NCI-H446 treated with DMSO at 0.1 percent for 48 hours (cell line): Measurements from ENCODE around the gene WDR43.
A peak's percentile ranks its signal among the peaks of the same experiment; 100 is the strongest.

Experiments
- DNase-seq: peaks from one replicate; lab custom pipeline; 2025; lab: John Stamatoyannopoulos, UW

WDR43 gene

DNA sequence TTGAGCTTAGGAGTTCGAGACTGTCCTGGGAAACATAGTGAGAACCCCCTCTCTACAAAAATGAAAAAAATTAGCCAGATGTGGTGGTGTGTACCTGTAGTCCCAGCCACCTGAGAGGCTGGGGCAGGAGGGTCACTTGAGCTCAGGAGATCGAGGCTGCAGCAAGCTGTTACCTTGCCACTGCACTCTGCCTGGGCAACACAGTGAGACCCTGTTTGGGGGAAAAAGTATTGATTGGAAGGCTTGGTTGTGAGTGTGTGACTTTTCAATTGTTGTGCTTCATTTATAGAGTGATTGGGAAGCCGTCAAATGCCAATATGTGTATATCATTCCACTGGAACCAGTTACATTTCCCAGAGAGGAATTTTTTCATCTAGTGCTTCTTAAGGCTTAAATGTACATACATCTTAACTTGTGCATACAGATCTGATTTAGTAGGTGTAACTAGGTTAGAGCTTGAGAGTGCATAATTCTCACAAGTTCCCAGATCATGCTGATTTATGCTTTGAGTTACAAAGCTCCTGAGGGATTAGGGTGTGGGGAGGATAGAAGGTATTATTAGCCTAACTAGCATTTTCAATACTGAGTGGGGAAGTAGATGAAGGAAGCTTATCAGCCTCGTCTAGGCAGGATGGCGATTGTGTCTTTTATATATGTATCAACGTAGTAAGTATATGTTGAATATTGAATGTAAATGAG is 15.3 kb downstream of the WDR43 start:
- no peak for DNase-seq

DNA sequence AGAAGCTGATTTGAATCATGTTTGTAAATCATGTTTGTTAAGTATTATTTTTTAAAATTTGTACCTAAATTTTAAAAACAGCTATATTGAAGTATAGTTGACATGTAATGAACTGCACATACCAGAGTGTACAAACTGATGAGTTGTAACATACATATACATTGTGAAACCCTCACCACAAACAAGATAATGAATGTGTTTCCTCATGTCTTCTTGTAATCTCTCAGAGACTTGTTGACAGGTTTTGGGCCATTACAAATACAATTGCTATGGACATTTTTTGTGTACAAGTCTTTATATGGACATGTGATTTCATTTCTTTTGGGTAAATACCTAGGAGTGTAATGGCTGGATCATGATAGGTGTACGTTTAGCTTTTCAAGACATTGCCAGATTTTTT is 21.5 kb downstream of the WDR43 start:
- DNase-seq: no peak

DNA sequence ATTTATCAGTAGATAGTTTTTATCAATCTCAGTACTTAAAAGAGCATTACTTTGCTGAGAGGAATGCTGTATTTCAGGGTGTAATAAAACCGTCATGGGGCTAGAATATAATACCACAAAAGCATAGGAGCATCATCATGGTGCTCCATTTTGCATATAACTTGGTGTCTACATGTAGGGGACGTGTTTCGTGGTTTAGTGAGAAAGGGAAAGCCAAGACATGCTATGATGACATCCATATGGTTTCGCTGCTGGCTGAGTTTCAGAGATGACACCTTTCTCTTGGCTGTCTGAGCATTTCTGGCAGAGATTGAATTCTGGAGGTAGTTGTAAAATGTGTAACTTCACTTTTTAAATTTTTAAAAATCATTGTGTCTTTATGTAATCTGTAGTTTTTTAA is 32.4 kb downstream of the WDR43 start:
- no peak for DNase-seq

DNA sequence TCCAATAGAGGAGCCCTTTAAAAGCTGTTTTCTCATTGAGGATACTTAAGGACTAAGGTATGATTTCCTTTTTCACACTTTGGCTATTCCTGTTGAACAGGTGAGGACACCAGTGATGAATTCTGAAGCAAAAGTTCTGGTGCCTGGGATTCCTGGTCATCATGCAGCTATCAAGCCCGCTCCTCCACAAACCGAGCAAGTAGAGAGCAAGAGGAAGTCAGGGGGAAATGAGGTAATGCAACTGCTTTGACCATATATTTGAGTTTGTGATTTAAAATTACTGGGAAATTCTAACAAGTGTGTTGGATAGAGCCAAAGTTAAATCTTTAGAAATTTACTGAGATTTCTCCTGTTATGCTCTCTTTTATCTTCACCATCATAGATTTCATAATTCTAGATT is 33.0 kb downstream of the WDR43 start:
- DNase-seq: no peak

DNA sequence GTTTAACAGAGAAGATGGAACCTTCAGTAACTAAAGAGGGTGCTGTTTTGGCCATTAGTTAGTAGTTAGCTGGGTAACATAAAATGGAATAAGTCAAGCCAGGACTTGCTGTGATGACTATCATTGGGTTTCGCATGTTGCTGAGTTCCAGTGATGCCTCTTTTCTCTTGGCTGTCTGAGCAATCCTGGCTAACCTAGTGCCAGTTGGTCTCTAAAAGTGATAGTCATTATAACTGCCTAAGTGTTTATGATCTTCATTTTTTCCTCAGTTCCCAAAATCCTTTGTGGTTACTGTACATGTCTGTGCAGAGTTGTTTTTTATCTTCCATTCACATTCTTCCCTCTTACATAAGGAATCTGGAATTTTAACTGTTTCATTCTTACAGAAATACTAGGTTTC is 33.4 kb downstream of the WDR43 start:
- no peak for DNase-seq

DNA sequence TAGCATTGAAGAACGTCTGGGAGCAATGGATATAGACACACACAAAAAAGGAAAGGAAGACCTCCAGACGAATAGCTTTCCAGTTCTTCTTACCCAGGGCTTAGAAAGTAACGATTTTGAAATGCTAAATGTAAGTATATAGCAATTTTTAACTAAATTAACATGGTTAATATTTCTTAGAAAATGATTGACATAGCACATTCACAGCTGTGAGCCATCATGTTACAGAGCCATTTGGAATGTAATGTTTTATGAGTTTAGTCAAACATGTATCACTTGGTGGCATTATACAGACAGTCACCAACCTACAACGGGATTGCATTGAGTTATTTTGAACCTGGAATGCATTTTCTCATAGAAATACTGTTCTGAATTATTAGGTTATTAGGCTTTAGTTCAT is 35.1 kb downstream of the WDR43 start:
- no peak for DNase-seq

DNA sequence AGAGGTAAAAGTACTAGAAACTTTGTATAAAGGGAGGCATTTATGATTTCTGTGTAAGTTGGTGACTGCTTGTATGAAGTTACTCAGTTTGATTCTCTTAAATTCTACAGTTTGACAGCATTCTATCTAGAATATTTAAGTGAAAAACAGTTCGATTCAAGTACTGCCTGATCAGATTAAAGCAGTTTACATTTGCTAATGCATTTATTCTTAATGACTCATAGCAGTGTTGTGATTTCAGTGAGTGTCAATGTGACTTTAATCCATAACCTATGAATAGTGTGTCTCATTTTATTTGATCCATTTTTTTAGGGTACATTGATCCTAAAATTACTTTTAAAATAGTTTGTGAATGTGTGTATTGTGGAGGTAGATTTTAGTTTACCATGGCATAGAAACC is 35.7 kb downstream of the WDR43 start:
- DNase-seq: no peak

DNA sequence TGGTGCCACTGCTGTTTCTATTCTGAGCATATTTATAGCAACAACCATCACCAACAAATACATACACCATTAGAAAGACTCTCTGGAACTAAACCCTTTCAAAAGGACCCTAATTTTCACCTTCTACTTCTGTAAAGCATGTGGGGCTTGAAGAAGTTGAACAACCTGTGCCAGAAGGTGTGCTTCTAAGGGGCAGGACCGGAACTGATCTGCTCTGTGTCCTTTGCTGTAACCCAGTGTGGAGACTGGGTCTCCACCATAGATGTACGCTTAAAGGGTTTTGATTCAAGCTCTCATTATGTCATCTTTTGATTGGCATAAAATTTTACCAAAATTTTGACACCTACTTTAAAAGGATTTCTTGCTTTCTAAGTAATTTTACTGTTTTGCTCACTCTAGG is 40.3 kb downstream of the WDR43 start:
- no peak for DNase-seq

DNA sequence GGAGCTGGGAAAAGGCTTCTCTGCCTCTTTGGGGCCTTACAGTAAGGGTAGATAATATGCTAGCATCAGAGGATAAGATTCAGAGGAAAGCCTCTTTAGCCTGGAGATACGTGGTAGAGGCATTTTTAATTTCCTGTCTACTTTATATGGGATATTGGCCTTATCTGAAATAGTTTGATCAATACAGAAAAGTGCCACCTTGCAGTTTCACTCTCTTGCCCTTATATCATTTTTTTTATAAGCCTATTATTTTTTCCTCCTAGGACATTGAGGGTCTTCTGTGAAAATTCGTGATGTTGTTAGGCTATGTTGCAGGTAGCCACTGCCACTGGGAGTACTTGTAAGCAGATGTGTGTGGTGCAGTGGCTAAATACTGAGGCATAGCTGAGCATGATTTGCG is 46.5 kb downstream of the WDR43 start:
- no peak for DNase-seq

DNA sequence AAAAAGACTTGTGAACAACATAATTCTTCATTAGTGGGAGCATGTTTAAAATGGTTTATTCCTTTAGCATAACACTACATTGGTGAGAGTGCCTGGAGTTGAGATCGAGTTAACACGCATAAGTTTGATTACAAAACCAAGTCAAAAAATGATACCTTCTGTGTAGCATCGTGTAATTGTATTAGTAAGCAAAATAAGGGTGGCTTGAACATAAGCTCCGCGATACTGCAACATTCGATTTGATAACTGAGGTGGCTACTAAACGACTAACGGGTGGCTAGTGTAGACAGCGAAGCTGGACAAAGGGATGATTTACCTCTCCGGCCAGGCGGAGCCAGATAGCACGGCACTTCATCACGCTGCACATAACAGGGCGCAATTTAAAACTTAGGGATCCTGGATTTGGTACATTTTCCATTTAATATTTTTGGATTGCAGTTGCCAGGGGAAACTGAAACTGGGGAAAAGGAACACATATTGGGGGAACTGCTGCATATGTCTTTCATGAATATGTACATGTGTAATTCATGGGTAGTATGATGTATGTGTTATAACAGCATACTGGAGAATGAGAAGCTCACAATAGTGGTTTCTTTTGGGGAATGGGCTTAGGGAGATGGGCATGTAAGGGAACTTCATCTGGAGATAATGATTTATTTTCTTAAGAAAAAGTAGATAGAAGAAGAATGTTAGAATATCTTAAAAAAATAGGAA is 50.2 kb downstream of the WDR43 start:
- no peak for DNase-seq

DNA sequence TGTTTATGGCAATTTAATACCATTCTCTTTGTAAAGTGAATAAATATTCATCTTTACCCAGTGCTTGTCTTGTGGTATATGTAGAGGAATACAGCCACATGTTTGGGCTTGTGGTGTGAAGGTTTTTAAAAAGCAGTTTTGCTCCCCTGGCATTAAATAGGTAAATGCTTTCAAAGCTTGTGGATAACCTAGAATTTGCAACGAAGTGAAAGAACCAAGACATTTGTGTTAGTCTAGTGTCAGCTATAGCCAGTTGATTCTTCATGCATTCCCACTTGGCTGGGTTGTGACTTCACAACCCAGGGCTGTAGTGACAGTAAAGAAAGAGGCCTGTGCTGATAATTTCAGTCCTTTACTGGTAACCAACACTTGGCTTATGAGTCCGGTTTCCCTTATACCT is 53.7 kb downstream of the WDR43 start:
- DNase-seq: no peak

DNA sequence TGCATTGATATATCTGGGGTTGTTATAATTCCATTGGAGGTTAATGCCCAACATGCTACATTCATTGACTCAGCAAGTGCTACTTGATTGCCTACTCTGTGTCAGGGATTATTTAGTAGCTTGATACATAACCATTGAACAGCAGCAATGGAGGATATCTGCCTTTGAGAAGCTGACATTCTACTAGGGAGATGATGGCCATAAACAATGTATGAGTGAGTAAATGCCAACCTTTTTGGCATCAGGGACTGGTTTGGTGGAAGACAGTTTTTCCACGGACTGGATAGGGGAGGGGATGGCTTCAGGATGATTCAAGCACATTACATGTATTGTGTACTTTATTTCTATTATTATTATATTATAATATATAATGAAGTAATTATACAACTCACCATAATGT is 54.7 kb downstream of the WDR43 start:
- no peak for DNase-seq

DNA sequence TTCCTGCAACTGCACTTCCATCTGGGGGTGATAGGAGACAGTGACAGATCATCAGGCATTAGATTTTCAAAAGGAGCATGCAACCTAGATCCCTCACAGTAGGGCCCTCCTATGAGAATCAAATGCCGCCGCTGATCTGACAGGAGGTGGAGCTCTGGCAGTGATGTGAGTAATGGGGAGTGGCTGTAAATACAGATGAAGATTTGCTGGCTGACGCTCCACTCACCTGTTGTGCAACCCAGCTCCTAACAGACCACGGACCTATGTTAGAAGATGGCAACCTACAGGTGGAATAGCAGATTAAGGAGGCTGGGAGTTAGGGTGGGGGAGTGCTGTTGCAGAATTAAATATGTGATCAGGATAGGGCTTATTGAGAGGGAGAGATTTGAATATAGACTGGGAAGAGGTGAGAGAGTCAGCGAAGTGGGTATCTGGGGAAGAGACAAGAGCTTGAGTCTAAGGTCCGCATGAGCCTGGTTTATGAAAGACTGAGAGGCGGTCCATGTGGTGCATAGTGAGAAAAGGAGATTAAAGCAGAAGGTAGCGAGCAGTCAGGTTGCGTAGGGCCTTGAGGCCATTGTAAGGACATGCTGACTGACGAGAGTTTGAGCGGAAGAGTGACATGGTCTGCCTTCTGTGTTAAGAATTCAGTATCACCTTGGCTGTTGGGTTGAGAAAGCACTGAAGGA is 55.3 kb downstream of the WDR43 start:
- DNase-seq: no peak

DNA sequence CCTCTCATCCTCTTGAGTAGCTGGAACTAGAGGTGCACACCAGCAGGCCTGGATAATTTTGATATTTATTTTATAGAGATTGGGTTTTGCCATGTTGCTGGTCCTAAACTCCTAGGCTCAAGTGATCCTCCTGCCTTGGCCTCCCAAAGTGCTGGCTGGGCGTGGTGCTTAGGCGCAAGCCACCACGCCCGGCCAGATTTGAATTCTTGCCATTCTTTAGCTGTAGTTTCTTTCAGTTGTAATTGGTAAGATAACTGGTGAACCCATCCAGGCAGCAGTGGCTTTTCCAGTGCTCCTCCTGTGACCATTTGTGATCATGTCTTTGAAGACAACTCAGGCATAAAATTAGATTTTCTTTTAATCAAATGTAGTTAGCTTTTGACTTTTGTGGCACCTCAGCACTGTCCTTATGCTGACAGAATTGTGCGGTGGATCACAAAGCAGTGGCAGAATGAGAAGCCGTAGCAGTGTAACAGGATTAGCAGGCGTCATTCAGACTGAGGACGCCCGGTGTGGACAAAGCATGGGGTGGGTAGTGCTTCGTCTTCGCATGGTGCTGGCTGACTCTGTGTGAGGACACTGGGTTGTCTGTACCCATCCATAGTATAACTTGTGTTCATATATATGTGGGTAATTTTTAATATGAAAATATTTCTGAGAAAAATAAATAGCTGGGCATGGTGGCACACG is 56.6 kb downstream of the WDR43 start:
- no peak for DNase-seq

DNA sequence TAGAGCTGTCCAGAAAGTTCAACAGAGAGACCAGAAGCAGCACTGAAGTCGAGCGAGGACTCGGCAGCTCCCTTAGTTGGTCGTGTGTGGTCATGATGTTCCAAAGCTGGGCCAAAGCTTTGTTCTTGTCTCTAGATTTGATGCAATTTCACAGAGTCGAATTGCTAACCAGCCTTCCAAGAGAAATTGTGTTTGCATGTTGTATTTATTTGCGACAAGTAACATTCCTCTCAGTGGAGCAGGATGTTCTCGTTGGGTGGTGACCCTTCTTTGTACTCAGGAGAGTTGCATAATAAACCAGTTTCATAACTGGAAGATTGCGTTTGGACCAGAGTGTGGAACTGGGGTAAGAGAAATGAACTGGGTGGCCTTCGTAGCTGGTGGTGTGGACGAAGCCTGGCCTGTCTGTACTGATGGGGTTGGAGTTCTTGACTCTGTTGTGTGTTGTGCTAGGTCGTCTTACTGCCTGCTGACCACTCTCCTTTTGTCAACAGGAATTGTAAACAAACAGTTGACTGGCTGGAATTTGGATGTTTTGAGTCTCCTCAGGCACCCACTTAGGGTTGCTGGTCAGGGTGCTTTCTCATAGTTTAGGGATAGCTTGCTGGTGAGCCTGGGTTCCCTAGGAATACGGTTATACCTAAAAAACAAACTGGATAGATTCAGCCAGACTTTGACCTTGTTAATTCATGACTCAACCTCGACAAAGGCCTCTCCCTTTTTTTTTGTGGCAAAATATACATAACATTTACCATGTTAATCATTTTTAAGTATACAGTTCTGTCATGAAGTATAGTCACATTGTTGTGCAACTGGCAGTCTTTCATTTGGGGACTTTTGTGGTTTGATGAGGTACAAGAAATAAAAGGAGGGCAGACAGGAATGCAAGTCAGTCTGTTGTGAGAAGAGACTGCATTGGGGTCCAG is 57.7 kb downstream of the WDR43 start:
- DNase-seq: no peak

DNA sequence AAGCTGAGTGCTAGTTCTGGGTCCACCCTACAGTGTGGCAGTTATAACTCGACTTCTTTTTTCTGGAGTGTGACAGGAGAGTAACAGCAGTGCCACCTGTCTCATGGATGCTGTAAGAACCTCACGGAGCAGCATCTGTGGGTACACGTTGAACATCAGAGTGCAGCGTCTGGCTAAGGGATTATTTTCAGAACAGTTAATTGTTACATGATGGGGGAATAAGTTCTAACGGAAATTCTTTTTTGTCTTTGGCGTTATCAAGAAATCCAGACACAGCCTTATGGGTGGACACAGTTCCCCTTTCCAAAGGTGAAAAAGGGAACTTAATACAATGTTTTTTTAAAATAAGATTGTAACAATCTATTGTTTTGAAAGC is 58.4 kb downstream of the WDR43 start:
- no peak for DNase-seq

DNA sequence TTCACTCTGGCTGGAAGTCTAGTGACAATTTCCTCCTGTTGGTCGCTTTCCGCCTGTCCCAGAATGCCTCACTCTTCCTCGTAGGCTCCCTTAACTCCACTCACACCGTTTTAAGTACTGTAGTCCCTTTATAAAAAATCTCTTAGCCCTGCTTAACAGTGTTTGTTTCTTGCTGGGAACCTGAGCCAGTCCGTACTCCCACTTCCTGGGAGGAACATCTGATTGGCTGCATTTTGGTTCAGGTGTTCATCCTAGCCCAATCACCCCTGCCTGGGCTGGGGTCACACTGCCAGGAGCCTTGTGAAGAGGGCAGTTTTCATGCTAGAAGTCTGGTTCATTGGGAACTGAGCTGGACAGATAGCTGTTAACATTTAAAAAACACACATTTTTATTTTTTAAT is 61.0 kb downstream of the WDR43 start:
- no peak for DNase-seq

DNA sequence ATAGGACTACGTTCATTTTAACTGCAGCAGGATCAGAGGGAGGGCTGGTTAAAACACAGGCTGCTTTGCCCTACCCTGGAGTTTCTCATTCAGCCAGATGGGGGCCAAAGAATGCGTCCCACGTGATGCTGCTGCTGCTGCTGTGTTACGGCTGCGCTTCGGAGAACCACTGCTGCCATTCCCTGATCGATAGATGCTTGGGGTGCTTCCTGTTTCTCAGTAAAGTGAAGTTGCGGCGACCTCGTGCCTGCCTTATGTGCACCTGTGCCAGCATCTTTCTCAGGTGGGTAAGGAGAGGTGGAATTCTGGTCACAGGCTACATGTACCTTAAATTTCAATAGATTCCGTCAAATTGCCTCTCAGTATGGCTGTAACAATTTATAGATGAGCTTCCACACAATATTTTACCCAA is 62.0 kb downstream of the WDR43 start:
- no peak for DNase-seq

DNA sequence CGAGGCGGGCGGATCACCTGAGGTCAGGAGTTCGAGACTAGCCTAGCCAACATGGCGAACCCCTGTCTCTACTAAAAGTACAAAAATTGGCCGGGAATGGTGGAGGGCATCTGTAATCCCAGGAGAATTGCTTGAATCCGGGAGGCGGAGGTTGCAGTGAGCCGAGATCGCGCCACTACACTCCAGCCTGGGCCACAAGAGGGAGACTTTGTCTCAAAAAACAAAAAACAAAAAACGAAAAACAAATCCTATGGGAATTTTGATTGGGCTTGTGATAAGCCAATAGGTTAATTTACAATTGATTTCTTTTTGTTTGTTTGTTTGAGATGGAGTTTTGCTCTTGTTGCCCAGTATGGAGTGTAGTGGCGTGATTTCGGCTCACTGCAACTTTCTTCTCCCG is 62.4 kb downstream of the WDR43 start:
- DNase-seq: no peak

DNA sequence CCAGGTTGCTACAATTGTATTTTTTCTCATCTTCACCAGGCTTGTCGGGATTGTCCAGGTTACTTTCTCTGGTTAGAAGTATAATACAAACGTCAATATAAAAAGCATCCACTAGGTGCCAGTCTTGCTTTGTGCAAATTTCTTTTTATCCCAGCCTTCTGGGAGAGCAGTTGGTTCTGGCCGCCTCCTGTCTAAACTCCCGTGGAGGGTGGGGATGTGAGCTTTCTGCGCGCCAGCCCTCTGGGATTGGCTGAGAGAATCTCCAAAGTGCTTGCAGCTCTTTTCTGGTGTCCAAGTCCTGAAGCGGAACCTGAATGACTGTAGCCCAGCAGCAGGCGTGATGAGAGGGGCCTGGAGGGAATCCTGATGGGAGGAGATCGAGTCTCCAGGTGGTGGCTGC is 64.2 kb downstream of the WDR43 start:
- peak; percentile 31 for DNase-seq

DNA sequence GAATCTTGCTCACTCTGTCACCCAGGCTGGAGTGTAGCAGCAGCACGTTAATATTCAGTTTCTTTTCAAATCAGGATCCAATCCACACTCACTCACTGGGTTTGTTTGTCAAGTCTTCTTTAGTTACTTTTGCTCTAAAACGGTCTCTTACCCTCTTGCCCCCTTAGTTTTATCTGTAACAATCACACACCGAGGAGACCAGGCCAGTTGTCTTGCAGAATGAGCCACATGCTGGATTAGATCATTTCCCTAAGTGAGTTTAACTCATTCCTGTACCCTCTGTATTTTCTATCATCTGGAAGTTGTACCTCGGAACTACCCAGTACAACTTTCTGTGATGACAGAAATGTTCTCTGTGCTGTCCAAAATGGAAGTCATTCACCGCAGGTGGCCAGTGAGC is 65.9 kb downstream of the WDR43 start:
- DNase-seq: no peak

DNA sequence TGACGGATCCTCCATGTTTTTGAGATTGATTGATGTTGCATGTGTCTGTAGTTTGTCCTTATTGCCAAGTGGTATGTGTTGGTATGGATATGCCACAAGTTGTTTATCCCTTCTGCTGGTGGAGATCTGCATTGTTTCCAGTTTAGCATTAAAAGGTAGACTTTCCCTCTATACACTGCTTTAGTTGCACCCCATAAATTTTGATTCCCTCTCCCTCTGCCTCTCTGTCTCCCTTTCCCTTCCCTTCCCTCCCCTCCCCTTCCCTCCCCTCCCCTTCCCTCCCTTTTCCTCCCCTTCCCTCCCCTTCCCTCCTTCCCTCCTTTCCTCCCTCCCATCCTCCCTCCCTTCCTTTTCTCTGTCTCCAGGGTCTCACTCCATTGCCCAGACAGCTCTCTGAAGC is 68.0 kb downstream of the WDR43 start:
- DNase-seq: no peak
